HG03460 (cell line): ENCODE data around the gene TEX22.

Experiments
- ATAC-seq: cut with Tn5 transposase; IDR thresholded peaks from one replicate; pipeline ENCODE4 v1.9.1; 2021; ENCODE audit not compliant: unreplicated experiment

TEX22 gene

GRCh38 chr14:105366386-105367074, 31.8 kb upstream of the TEX22 start:
- ATAC-seq: no peak

- no peak for ATAC-seq
Observed at GRCh38 chr14:105367116-105368031, 31.0 kb upstream of the TEX22 start.

- ATAC-seq: no peak
Observed at GRCh38 chr14:105368032-105368417, 30.3 kb upstream of the TEX22 start.

GRCh38 chr14:105368426-105368825, 29.9 kb upstream of the TEX22 start:
- ATAC-seq: no peak

GRCh38 chr14:105368910-105369652, 29.3 kb upstream of the TEX22 start:
- no peak for ATAC-seq

GRCh38 chr14:105369653-105370040, 28.7 kb upstream of the TEX22 start:
- ATAC-seq: no peak

GRCh38 chr14:105374389-105374788, 23.9 kb upstream of the TEX22 start:
- ATAC-seq: no peak

GRCh38 chr14:105375635-105376057, 22.7 kb upstream of the TEX22 start:
- no peak for ATAC-seq

DNA sequence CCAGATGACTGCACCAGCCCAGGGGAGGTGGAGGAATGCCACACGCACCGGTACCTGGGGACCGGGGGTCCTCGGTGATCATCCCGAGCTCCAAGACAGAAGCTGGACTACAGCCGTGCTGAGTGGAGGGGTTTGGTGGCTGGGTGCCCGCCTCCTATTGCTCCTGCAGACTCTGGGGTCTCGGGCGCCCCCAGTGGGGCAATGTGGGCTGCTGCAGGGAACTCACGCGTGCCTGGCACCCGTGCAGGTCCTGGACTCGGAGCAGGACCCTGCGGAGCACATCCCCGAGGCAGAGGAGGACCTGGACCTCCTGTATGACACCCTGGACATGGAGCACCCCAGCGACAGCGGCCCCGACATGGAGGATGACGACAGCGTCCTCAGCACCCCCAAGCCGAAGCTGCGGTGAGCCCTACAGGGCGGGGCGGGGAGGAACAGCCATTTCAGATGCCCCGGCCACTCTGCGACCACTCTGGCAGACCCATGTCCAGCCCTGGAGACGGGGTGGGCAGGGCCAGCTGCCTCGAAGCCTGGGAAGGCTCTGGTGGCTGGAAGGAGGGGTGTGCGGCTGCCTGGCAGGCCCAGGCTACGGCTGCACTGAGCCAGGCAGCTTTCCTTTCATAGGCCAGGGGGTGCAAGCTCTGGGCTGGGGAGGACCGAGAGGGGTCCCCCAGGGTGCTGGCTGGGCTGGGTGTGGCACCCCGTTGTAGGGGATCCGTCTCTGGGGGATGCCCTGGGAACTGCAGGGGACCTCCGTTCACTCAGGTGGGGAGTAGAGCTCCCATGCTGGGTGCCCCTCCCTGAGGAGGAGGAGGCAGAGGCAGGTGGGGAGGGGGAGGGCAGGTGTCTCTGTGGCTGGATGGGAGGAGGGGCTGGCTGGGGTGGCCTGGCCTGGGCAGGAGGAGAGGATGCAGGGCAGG, 21.6 kb upstream of the TEX22 start:
- ATAC-seq: no peak

- ATAC-seq: no peak
Observed at GRCh38 chr14:105377555-105378182, 20.7 kb upstream of the TEX22 start.

DNA sequence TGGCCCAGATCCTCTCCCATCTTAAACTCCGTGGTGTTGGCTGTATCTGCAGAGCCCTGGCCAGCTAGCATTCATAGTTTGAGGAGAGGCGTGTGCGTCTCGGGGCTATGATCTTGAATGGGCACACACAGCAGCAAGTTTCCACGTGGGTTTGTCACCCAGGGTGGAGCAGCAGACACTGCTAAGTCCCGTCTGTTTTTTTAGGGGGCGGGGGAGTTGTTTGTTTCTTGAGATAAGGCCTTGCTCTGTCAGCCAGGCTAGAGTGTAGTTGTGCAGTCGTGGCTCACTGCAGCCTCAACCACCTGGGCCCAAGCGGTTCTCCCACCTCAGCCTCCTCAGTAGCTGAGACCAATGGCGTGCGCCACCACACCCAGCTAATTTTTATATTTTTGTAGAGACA, 20.1 kb upstream of the TEX22 start:
- ATAC-seq: no peak

DNA sequence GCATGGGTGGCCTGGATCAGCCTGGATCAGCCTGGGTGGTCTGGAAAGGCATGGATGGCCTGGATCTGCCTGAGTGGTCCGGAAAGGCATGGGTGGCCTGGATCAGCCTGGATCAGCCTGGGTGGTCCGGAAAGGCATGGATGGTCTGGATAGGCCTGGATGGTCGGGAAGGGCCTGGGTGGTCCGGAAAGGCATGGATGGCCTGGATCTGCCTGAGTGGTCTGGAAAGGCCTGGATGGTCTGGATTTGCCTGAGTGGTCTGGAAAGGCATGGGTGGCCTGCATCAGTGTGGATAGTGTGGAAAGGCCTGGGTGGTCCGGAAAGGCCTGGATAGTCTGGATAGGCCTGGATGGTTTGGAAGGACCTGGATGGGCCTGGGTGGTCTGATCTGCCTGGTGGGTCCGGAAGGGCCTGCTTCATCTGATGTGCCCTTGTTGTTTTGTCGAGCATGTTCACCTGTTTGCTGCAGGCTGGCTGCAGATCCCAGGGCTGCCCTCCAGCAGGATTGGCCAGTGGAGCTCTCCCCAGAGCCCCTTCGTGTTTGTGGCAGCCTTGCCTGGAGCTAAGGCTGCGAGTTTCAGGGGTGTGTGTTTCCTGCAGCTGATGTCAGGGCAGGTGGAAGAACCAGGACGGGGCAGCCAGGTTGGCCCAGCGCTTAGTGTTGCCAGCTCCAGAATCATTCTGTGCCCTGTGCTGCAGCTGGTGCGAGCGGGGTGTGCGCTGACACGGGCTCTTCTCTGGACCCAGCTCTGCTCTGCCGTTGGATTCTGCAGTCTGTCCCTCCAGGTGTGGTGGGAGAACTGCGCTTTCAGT, 19.3 kb upstream of the TEX22 start:
- no peak for ATAC-seq

DNA sequence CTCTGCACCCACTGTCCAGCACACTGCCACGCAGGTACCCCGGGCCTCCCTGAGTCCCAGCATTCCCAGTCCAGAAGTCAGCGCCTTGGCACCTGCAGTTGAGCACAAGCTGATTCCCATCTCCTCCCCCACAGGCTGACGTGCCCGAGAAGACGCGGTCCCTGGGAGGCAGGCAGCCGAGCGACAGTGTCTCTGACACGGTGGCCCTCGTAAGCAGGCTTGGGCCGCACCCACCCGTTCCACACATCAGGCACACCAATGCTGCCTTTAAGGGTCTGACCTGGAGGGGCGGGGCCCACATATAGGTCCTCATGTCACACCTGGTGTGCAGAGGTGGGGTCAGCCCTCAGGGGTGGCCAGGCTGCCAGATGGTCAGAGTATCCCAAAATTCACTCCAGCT, 18.4 kb upstream of the TEX22 start:
- no peak for ATAC-seq

DNA sequence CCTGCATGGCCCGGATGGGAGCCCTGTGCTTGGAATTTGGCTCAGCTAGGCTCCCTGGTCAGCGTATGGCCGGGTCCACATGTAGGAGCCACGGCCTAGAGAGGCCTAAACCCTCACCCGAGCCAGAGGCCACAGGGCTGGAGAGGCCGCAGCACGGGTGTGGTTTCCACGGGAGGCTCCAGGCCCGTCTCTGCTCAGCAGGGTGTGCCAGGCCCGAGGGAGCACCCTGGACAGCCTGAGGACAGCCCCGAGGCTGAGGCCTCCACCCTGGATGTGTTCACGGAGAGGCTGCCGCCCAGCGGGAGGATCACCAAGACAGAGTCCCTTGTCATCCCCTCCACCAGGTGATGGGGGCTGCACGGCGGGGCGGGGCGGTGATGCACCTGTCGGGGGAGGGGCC, 17.6 kb upstream of the TEX22 start:
- ATAC-seq: no peak

DNA sequence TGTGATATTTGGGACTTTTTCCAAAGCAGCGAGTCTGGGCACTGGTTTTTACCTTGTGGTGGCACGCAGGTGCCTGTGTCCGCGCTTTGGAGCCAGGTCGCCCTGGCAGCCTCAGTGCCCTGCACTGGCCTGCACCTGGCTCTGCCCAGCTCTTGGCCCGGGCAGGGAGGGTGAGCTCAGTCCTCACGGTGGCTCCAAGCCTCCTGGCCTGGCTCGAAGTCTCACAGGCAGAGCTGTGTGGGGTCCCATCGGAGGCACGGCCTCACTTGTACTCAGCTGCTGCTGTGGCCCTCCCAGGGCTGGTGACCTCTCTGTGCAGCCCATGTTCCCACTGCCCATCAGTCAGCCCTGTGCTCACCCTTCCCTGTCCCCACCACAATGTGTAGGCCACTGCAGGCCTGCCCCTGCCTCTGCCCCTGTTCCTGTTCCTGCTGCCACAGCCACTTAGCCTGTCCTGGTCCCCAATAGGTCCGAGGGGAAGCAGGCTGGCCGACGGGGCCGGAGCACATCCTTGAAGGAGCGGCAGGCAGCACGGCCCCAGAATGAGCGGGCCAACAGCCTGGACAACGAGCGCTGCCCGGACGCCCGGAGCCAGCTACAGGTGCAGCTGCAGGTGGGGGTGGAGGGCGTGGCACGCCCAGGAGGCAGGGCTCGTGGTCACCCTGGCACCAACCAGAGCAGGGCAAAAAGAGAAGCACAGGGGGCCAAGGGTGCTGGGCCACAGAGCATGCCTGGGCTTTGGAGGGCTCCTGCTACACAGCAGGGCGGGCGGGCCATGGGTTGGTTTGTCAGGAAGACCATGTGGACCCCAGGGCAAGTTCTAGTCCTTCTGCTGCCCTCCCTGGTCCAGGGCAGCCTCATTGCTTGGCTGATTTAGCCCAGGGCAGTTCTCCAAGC, 16.6 kb upstream of the TEX22 start:
- ATAC-seq: no peak

GRCh38 chr14:105382343-105383082, 15.8 kb upstream of the TEX22 start:
- ATAC-seq: no peak

GRCh38 chr14:105383083-105383730, 15.1 kb upstream of the TEX22 start:
- no peak for ATAC-seq
